Natural killer cell (primary cell): ENCODE results near the gene KCNB1. TPM values are rescaled to one million over a fixed set of nuclear protein-coding genes. Genes with fewer than 3 reads are reported as not detected.

Experiments
- ATAC-seq, 3 donors: fragments of 150-1000 bp in 2 of 3; fragments of 200-7000 bp in 1 of 3; cut with Tn5 transposase; 1 replicate in 1 of 3; 2 replicates in 2 of 3; pipeline ENCODE4 v1.10.0; 2021; ENCODE audit warnings: mild to moderate bottlenecking in 2 of 3, moderate library complexity in 2 of 3
- DNase-seq, 2 donors: peaks; one replicate each; pipeline versions ENCODE4 v3.0.0 to v3.0.0-alpha.2; 2013 to 2021; ENCODE audit warnings: mixed read lengths in 1 of 2
- H3K27ac ChIP-seq: one replicate; pipeline ENCODE4 v1.5.1; 2013; ENCODE audit warnings: mild to moderate bottlenecking, low read length
- H3K27me3 ChIP-seq: one replicate; pipeline ENCODE4 v1.6.1; 2013; ENCODE audit warnings: low read length; ENCODE audit not compliant: control insufficient read depth, insufficient read depth
- H3K36me3 ChIP-seq: one replicate; pipeline ENCODE4 v1.6.1; 2013; ENCODE audit warnings: low read length; ENCODE audit not compliant: control insufficient read depth, insufficient read depth
- H3K4me1 ChIP-seq: one replicate; pipeline ENCODE4 v1.6.1; 2013; ENCODE audit warnings: low read length; ENCODE audit not compliant: control insufficient read depth, insufficient read depth
- H3K4me3 ChIP-seq: one replicate; pipeline ENCODE4 v1.5.1; 2013; ENCODE audit warnings: low read length
- H3K9me3 ChIP-seq: one replicate; pipeline ENCODE4 v1.6.1; 2013; ENCODE audit warnings: low read length; ENCODE audit not compliant: control insufficient read depth, insufficient read depth
- H3K27ac Mint-ChIP-seq, 2 donors: one replicate each; pipeline ENCODE4 v1.8.0; 2022; ENCODE audit warnings: mild to moderate bottlenecking in 2 of 2, mixed read lengths in 2 of 2, moderate library complexity in 1 of 2
- H3K27me3 Mint-ChIP-seq, 2 donors: one replicate each; pipeline ENCODE4 v1.8.0; 2022; ENCODE audit warnings: low read depth in 2 of 2, mixed read lengths in 2 of 2
- H3K36me3 Mint-ChIP-seq: one replicate; pipeline ENCODE4 v1.8.0; 2022; ENCODE audit warnings: mixed read lengths
- H3K4me1 Mint-ChIP-seq, 2 donors: one replicate each; pipeline ENCODE4 v1.8.0; 2022; ENCODE audit warnings: mixed read lengths in 2 of 2
- H3K4me3 Mint-ChIP-seq: one replicate; pipeline ENCODE4 v1.8.0; 2022; ENCODE audit warnings: mild to moderate bottlenecking, moderate library complexity, mixed read lengths
- H3K9me3 Mint-ChIP-seq, 2 donors: one replicate each; pipeline ENCODE4 v1.8.0; 2022; ENCODE audit warnings: mixed read lengths in 2 of 2
- WGBS: methylation state at CpG from one replicate; pipeline ENCODE4 v1.1.7; 2013; ENCODE audit warnings: missing lambda C conversion rate; ENCODE audit not compliant: insufficient coverage; 5-methylcytosine and 5-hydroxymethylcytosine counted together
- intact Hi-C: fragments of 100-400 bp; cut with micrococcal nuclease; formaldehyde crosslinking; loops from one replicate; pipeline ENCODE4 v1.14.2; 2022
- total RNA-seq, 4 donors: library from RNA; stranded (reverse); fragments of 120-200 nt in 1 of 4; gene quantifications; one replicate each; pipeline versions ENCODE4 v1.2.3 to v1.2.4, GENCODE V29; 2013 to 2022
- TF ChIP-seq, protein P1 (sequence below): fragments of 200-600 bp; IDR thresholded peaks from one replicate; pipeline ENCODE4 v1.8.0; 2022; ENCODE audit warnings: antibody characterized with exemption

The KCNB1 gene
- total RNA-seq, 3 donors from 2014 or later (not counting 1 experiment from before 2014, with no cell fraction given), result 0.09 TPM; not detected in 2

GRCh38 chr20:49403911-49404310, 78.6 kb downstream of the KCNB1 start:
- H3K27ac Mint-ChIP-seq, result no peak overlapping the region
- no peaks in the 10 kb centered on the region for H3K36me3 Mint-ChIP-seq
- TF ChIP-seq, protein P1, sequence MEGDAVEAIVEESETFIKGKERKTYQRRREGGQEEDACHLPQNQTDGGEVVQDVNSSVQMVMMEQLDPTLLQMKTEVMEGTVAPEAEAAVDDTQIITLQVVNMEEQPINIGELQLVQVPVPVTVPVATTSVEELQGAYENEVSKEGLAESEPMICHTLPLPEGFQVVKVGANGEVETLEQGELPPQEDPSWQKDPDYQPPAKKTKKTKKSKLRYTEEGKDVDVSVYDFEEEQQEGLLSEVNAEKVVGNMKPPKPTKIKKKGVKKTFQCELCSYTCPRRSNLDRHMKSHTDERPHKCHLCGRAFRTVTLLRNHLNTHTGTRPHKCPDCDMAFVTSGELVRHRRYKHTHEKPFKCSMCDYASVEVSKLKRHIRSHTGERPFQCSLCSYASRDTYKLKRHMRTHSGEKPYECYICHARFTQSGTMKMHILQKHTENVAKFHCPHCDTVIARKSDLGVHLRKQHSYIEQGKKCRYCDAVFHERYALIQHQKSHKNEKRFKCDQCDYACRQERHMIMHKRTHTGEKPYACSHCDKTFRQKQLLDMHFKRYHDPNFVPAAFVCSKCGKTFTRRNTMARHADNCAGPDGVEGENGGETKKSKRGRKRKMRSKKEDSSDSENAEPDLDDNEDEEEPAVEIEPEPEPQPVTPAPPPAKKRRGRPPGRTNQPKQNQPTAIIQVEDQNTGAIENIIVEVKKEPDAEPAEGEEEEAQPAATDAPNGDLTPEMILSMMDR, result no peak
- Histone ChIP-seq H3K36me3 (no peaks in the 10 kb centered on the region), H3K27me3 (no peaks in the 10 kb centered on the region), H3K27ac (no peak overlapping the region), H3K4me1 (no peaks in the 10 kb centered on the region), H3K4me3 (no peak overlapping the region), H3K9me3 (no peaks in the 10 kb centered on the region)
- WGBS, result 86% methylated on average over 9 of the region's 9 CpGs
- no peak for DNase-seq
- H3K27me3 Mint-ChIP-seq, result peaks cover 7 to 9% of the 10 kb centered on the region in 2 donors
- no peak for ATAC-seq
- no peak overlapping the region for H3K4me3 Mint-ChIP-seq
- intact Hi-C loops, result no loop called here
- no peaks in the 10 kb centered on the region for H3K9me3 Mint-ChIP-seq
- no peaks in the 10 kb centered on the region for H3K4me1 Mint-ChIP-seq

GRCh38 chr20:49403012-49403411, 79.5 kb downstream of the KCNB1 start:
- H3K27me3 Mint-ChIP-seq, result peaks cover 9 to 10% of the 10 kb centered on the region in 2 donors
- no peaks in the 10 kb centered on the region for H3K9me3 ChIP-seq
- H3K27me3 ChIP-seq, result no peaks in the 10 kb centered on the region
- no peaks in the 10 kb centered on the region for H3K4me1 Mint-ChIP-seq
- H3K27ac ChIP-seq, result no peak overlapping the region
- intact Hi-C loops, result no loop called here
- H3K36me3 Mint-ChIP-seq, result no peaks in the 10 kb centered on the region
- DNase-seq, result no peak
- no peaks in the 10 kb centered on the region for H3K4me1 ChIP-seq
- H3K4me3 Mint-ChIP-seq, result no peak overlapping the region
- WGBS, result 85% methylated on average over 2 of the region's 2 CpGs
- TF ChIP-seq, protein P1, result no peak
- no peaks in the 10 kb centered on the region for H3K9me3 Mint-ChIP-seq
- H3K4me3 ChIP-seq, result no peak overlapping the region
- ATAC-seq, result no peak
- no peak overlapping the region for H3K27ac Mint-ChIP-seq
- no peaks in the 10 kb centered on the region for H3K36me3 ChIP-seq

DNA sequence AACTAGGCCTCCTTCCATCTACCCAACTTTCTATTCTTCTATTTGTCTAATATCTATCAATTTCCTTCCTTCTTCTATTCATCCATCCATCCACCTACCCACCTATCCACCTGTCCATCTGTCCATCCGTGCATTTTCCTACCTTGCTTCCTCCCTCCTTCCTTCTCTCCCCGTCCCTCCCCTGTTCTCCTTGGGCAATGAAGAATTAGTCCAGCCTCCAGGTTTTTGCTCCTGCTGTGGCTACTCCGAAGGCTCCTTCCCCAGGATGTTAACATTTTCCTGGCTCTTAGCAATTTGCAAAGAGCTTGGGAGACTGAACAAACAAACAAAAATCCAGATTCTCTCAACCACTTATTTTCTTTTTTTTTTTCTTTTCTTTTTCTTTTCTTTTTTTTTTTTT, 81.6 kb downstream of the KCNB1 start:
- WGBS, result 67% methylated on average over 3 of the region's 3 CpGs
- no peaks in the 10 kb centered on the region for H3K9me3 Mint-ChIP-seq
- Histone ChIP-seq H3K36me3 (no peaks in the 10 kb centered on the region), H3K4me1 (no peaks in the 10 kb centered on the region), H3K9me3 (no peaks in the 10 kb centered on the region), H3K4me3 (no peak overlapping the region), H3K27ac (no peak overlapping the region), H3K27me3 (no peaks in the 10 kb centered on the region)
- ATAC-seq (no peak), DNase-seq (no peak)
- no peaks in the 10 kb centered on the region for H3K36me3 Mint-ChIP-seq
- no peak overlapping the region for H3K4me3 Mint-ChIP-seq
- no peak overlapping the region for H3K27ac Mint-ChIP-seq
- TF ChIP-seq, protein P1, result no peak
- H3K27me3 Mint-ChIP-seq, result peaks cover 9 to 13% of the 10 kb centered on the region in 2 donors
- H3K4me1 Mint-ChIP-seq, result no peaks in the 10 kb centered on the region
- intact Hi-C loops, result no loop called here

DNA sequence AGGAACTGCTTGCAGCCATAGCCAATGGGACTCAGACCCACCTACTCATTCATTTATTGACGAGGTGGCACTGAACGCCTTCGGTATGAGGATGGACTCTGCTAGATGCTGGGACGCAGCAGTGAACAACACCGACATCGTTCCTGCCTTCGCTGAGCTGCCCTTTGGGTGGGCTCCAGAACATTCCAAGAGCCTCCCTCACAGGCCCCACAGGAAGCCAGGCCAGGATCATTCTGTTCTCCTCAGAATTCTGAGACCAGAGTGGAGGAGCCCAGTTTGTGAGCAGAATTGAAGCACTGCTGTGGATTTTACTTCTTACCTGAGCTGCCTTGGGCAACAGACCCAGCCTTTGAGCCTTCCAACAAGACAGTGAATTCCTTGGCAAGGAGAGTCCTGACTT, 82.1 kb downstream of the KCNB1 start:
- WGBS, result 86% methylated on average over 7 of the region's 7 CpGs
- Mint-ChIP-seq H3K36me3 (no peaks in the 10 kb centered on the region), H3K9me3 (no peaks in the 10 kb centered on the region), H3K4me1 (no peaks in the 10 kb centered on the region), H3K27me3 (peaks cover 9 to 13% of the 10 kb centered on the region in 2 donors), H3K27ac (no peak overlapping the region), H3K4me3 (no peak overlapping the region)
- ATAC-seq (no peak), DNase-seq (no peak)
- intact Hi-C loops, result no loop called here
- TF ChIP-seq, protein P1, result no peak
- Histone ChIP-seq H3K27ac (no peak overlapping the region), H3K27me3 (no peaks in the 10 kb centered on the region), H3K9me3 (no peaks in the 10 kb centered on the region), H3K4me3 (no peak overlapping the region), H3K36me3 (no peaks in the 10 kb centered on the region), H3K4me1 (no peaks in the 10 kb centered on the region)
